HG02763 (cell line): ENCODE data around the gene RALGPS2.
A peak's percentile ranks its signal among the peaks of the same experiment; 100 is the strongest.

Source experiments
- ATAC-seq: cut with Tn5 transposase; IDR thresholded peaks from one replicate; pipeline ENCODE4 v1.9.1; 2021; ENCODE audit warnings: mild to moderate bottlenecking, moderate library complexity; ENCODE audit not compliant: unreplicated experiment

The RALGPS2 gene

DNA sequence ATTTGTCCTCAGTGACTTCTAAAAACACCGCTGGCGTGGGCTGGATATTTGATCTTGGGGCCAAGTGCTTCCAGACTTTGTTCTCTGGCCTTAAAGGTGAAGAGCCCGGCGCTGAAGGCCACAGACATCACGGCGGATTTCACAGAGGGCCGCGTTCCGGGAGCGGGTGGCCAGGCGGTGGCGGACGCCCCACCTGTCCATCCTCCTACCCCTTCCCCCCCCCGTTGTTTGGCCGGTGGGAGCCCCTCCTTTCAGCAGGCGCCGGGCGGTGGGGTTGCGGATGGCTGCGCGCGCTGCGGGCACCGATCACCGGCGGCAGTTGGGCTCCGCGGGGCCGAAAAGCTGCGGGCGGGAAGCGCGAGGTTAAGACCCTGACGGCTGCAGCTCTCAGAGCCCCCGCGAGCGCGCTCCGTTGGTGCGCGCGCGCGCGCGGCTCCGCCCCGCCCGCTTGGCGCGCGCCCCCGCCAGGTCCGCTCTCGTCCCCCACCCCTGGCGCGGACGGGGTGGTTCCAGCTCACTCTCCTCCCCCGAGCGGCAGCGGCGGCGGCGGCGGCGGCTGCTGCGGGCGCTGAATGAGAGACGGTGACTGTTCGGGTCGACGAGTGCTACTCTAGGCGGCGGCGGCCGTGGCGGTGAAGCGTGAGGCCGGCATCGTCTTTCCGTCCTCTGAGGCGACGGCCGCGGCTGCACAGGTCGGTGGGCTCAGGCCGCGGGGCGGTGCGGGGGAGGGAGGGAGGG, at the start of gene RALGPS2:
RALGPS2 (plus strand) TSS at position 517 of the 738 bp plus-strand sequence. CDS start 51,521 bp downstream, outside the sequence.
- ATAC-seq, result peak; percentile 63

DNA sequence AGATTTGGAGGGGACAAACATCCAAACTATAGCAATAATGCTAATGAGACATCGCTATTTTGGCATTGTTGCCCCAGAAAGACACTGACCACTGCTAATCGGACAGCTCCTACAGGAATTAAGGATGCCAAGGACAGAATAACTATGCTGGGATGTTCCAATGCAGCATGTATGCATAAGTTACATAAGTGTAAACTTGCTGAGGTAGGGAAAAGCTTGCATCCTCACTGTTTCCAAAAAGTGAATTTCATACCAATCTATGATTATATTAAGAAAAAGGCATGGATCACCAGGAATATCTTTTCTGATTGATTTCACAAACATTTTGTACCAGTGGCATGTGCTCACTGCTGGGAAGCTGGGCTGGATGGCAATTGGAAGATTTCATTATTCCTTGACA, 45.8 kb upstream of the RALGPS2 start:
- no peak for ATAC-seq

GRCh38 chr1:178682429-178682828, 42.6 kb upstream of the RALGPS2 start:
- no peak for ATAC-seq

DNA sequence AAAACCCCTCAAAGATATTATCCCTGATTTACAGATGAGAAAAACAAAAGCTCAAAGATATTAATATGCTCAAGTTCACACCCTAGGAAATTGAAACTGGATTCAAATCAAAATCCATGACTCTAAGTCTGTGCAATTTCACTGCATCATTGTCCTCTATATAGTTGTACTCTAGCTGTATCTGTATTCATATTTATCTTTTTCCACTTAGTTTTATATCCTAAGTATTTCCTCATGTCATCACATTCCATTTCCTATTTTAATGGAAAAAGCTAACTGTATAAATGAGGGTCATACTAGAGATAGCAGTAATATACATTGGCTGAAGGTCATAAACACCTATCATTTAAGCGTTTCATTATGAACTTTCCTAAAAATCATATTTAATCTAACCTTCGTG, 42.2 kb upstream of the RALGPS2 start:
- ATAC-seq, result no peak

DNA sequence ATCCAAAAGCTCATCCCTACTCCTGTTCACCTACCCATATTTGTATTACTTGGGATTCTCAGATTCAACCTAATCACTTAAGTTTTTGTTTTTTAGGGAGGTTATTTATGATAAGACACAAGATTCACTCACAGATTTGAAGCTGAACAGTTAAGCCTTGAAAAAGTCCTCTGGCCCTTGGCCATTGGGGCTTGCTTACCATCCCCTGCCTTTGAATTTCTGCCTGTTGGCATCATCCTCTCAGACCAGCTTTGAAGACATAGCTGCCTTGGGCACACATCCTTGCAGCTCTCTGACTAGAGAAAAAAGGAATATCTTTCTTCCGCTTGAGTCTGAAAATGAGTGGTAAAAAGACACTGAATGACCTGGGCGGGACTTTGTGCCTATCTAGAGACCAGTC, 41.8 kb upstream of the RALGPS2 start:
- no peak for ATAC-seq

DNA sequence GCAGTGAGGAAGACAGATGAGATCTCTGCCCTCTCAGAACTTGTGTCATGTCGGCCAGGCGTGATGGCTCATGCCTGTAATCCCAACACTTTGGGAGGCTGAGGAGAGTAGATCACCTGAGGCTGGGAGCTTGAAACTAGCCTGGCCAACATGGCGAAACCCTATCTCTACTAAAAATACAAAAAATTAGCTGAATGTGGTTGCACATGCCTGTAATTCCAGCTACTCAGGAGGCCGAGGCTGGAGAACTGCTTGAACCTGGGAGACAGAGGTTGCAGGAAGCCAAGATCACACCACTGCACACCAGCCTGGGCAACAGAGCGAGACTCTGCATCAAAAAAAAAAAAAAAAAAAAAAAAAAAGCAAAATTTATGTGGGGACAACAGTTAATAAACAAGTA, 40.9 kb upstream of the RALGPS2 start:
- ATAC-seq, result no peak

- ATAC-seq, result peak; percentile 75
Observed at GRCh38 chr1:178684542-178685000, 40.5 kb upstream of the RALGPS2 start.

DNA sequence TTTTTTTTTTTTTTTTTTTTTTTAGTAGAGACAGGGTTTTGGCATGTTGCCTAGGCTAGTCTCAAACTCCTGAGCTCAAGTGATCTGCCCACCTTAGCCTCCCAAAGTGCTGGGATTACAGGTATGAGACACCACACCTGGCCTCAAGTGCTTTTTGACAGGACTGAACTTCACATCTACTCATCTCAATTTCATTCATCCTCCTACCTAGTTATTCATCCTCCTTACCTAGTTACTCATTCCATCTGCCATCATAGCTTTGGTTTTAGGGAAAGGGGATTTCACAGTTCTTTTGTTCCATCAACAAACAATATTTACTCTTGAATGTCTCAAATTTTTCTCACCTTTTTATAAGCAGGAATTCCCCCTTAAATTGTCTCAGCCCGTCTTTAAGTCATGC, 38.6 kb upstream of the RALGPS2 start:
- no peak for ATAC-seq

DNA sequence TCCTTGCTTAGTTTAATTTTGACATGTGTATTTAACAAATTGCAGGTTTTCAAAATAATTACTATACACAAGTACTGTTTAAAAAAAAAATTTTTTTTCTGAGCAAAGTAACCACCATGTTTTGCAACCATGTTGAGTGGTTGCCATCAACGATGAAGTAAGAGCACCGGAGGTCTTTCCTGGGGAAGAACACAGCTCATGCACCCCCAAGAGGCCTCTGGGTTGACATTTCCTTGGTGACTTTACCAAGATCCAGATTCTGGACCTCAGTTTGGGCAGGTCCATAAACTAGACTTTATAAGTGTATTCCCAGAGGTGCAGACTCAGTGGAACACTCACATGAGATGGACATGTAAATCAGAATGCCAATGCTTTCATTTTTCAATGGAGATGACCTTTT, 36.8 kb upstream of the RALGPS2 start:
- ATAC-seq, result no peak

DNA sequence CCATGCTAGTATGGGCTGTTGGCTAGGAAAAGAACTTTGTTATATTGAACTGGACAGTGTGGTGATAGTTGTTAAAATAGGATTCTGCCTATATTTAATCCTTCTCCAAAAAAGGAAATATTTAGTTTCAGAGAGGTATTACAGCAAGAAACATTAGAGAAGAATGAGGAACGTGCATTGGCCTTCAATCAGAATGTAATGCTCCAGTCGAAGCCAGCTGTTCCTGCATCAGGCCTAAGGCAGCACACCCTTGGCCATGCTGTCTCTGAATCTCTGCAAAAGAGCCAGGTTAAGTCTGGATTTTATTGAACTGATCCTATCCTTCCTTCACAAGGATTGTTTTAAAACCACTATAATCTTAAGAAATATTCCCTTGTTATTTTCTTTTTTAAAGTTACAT, 35.3 kb upstream of the RALGPS2 start:
- no peak for ATAC-seq

GRCh38 chr1:178690496-178690895, 34.5 kb upstream of the RALGPS2 start:
- no peak for ATAC-seq

- ATAC-seq, result no peak
Observed at GRCh38 chr1:178692564-178693327, 32.3 kb upstream of the RALGPS2 start.

- no peak for ATAC-seq
Observed at GRCh38 chr1:178693366-178693765, 31.7 kb upstream of the RALGPS2 start.

DNA sequence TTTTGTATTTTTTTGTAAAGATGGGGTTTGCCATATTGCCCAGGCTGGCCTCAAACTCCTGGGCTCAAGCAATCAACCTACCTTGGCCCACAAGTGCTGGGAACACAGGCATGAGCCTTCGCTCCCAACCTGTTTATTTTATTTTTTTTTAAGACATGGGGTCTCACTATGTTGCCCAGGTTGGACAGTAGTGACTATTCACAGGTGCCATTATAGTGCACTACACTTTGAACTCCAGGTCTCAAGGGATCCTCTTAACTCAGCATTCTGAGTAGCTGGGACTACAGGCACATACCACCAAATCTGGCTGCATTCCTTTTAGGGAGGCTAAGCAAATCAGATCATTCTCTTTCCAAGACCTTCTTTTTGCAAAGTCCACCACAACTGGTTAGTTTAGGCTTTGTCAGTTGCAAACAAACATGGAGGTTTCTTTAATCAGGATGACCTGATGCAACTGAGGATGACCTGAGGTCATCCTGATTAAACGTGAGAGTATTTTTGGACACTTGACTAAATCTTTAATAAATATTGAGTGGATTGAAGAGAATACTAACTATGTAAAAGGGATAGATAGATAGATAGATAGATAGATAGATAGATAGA, 30.0 kb upstream of the RALGPS2 start:
- ATAC-seq, result no peak

DNA sequence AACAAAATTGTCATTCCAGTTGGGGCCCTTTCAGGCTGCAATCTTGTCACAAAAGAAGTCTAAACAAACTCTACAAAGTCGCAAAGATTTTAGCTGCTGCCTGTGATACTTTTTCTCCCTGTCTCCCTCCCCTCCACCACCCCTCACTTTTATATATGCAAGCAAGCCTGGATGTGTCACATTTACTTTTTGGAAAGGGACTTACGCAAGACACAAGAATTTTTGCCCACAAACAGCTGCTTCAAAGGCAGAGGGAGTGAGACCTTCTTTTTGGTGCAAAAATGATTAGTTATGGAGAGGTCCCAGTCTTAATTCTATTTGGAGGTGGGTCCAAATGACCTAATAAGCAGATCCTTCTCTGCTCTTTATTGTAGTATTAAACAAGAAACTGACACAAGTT, 22.9 kb upstream of the RALGPS2 start:
- no peak for ATAC-seq

GRCh38 chr1:178704833-178705232, 20.2 kb upstream of the RALGPS2 start:
- ATAC-seq, result no peak

- ATAC-seq, result no peak
Observed at GRCh38 chr1:178706432-178706831, 18.6 kb upstream of the RALGPS2 start.

- ATAC-seq, result no peak
Observed at GRCh38 chr1:178713259-178713658, 11.8 kb upstream of the RALGPS2 start.

- no peak for ATAC-seq
Observed at GRCh38 chr1:178714453-178714852, 10.6 kb upstream of the RALGPS2 start.

GRCh38 chr1:178716111-178716510, 8.9 kb upstream of the RALGPS2 start:
- no peak for ATAC-seq

GRCh38 chr1:178718520-178718919, 6.5 kb upstream of the RALGPS2 start:
- no peak for ATAC-seq

DNA sequence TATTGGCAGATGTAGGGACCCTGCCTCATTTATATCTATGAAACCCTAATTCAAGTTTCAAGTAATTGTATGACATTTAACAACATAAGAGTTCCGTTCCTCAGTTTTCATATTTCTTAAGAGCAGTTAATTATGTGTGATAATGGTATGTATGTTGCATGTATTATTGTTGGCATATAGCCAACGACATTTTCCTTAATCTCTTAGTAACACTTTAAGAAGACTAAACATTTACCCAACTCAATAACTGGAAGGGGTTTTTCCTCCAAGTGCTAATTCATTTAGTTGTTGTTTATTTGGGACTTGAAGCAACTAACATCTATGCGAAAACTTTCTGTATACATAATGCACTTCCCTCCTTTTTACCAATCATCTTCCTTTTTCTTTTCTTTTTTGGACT, 1.5 kb upstream of the RALGPS2 start:
- ATAC-seq, result no peak
